Right lobe of liver (tissue), 6 donors: ENCODE results near the gene ADCY3. TPM values are rescaled to one million over a fixed set of nuclear protein-coding genes. Genes with fewer than 3 reads are reported as not detected.

ENCODE experiments used
- ATAC-seq, 4 donors: fragments of 200-7000 bp; cut with Tn5 transposase; one replicate each; pipeline ENCODE4 v1.9.1; 2020; ENCODE audit warnings: mild to moderate bottlenecking in 4 of 4, moderate library complexity in 4 of 4
- DNase-seq, 3 donors: peaks; one replicate each; pipeline ENCODE4 v3.0.0-alpha.2; 2020
- H3K27ac ChIP-seq, 3 donors: fragments of 200-600 bp; one replicate each; pipeline ENCODE4 v1.8.0; 2022
- H3K27me3 ChIP-seq, 2 donors: fragments of 200-600 bp; one replicate each; pipeline ENCODE4 v1.8.0; 2022
- H3K36me3 ChIP-seq, 4 donors: fragments of 200-600 bp; sonication (generic) in 1 of 4; one replicate each; pipeline versions ENCODE4 v1.5.1 to v1.8.0; 2017 to 2022; ENCODE audit warnings: control low read depth in 1 of 4
- H3K4me1 ChIP-seq, 4 donors: fragments of 200-600 bp; sonication (generic) in 1 of 4; one replicate each; pipeline versions ENCODE4 v1.5.1 to v1.8.0; 2017 to 2022; ENCODE audit warnings: control low read depth in 1 of 4
- H3K4me3 ChIP-seq, 3 donors: fragments of 200-600 bp; one replicate each; pipeline ENCODE4 v1.8.0; 2022
- H3K9me3 ChIP-seq, 4 donors: fragments of 200-600 bp; sonication (generic) in 1 of 4; one replicate each; pipeline versions ENCODE4 v1.5.1 to v1.8.0; 2017 to 2022; ENCODE audit warnings: control low read depth in 1 of 4
- CTCF ChIP-seq, 4 donors: fragments of 200-600 bp in 3 of 4; fragments of 450-650 bp in 1 of 4; IDR thresholded peaks; one replicate each; pipeline versions ENCODE4 v1.5.1 to v1.8.0; 2016 to 2022; ENCODE audit warnings: antibody characterized with exemption in 4 of 4, mild to moderate bottlenecking in 2 of 4
- POLR2A ChIP-seq: fragments of 450-650 bp; IDR thresholded peaks from one replicate; pipeline ENCODE4 v1.6.1; 2017; ENCODE audit warnings: antibody characterized with exemption, mild to moderate bottlenecking
- WGBS: methylation state at CpG from one replicate; pipeline ENCODE4 v1.1.6; 2018; ENCODE audit warnings: low coverage, low lambda C conversion rate; ENCODE audit not compliant: insufficient coverage; ENCODE audit errors: missing lambda C conversion rate; 5-methylcytosine and 5-hydroxymethylcytosine counted together
- intact Hi-C, 2 donors: fragments of 100-400 bp; cut with DNase I; formaldehyde crosslinking; loops; one replicate each; pipeline versions ENCODE4 v1.11.2 to v1.14.1; 2022
- total RNA-seq, 6 experiments: library from RNA; depleted of rRNA in 2 of 6; stranded (reverse); fragments of >200 nt in 2 of 6; fragmentation: NEBNext Ultra II Directional in 3 of 6; extraction: Animal tissue kit (Norgen Biotek cat#: 25700) in 3 of 6; gene quantifications; one replicate each; pipeline versions ENCODE4 v1.1.0 to v1.2.4, GENCODE V29; 2016 to 2023
- donor health status: DM: no; HTN: yes; CAD: no.
- donor health status: DM: no; HTN: no; CAD: no.
- donor health status: DM: no; HTN: no; CAD: no.
- donor health status: DM: no; HTN: yes; CAD: no.
- donor health status: DM: no; HTN: yes; CAD: no.

Gene ADCY3
- total RNA-seq, 6 experiments from 2014 or later, result 2.2 to 7.0 (median 5.6) TPM

GRCh38 chr2:24824071-24824588, 95.9 kb downstream of the ADCY3 start:
- Histone ChIP-seq H3K9me3 (no peaks in the 10 kb centered on the region), H3K27me3 (no peaks in the 10 kb centered on the region), H3K4me1 (peaks cover 0 to 4% (median 0%) of the 10 kb centered on the region in 4 donors), H3K4me3 (no peak overlapping the region), H3K27ac (no peak overlapping the region), H3K36me3 (no peaks in the 10 kb centered on the region)
- 97% methylated on average over 12 of the region's 14 CpGs for WGBS
- ATAC-seq (no peak), DNase-seq (peak in 1 of 3 donors; percentile 29)
- intact Hi-C loops, result loop anchor here in 1 of 2 donors (10.0 kb wide), 1 partner anchor 419 kb away; no protein-coding TSS in a partner anchor
- TF ChIP-seq POLR2A (no peak), CTCF (IDR thresholded peaks at IDR 0.05) (no peak)

DNA sequence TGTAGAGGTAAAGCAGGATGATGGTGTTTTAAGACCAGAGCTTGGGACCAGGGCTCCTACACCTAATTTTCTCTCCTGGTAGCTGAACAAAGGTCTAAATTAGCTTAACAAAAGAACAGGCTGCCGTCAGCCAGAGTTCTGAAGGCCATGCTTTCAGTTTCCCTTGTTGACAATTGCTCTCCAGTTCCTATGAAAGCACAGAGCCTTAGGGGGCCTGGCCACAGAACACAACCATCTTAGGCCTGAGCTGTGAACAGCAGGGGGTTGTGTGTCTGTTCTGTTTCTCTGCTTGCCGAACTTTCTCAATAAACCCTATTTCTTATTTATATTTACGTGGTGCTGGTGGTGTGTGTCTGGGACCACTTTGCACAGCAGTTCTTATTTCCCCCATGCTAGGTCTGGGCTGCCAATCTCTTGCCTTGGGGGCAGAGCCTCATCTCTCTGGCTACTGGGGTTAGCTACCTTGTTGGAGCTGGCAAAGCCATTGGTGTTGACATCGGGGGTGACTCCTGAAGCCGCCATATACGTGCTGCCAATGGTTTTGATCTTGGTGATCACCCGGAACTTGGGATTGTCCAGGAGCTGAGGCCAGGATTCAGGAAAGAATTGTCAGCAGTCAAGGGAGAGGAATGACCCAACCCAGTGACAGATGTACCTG, 97.9 kb downstream of the ADCY3 start:
- H3K4me3 ChIP-seq, result no peak overlapping the region
- H3K4me1 ChIP-seq, result peaks cover 0 to 6% (median 0%) of the 10 kb centered on the region in 4 donors
- no peaks in the 10 kb centered on the region for H3K9me3 ChIP-seq
- no peaks in the 10 kb centered on the region for H3K27me3 ChIP-seq
- WGBS, result 76% methylated on average over 2 of the region's 7 CpGs
- no peaks in the 10 kb centered on the region for H3K36me3 ChIP-seq
- no peak overlapping the region for H3K27ac ChIP-seq
- TF ChIP-seq POLR2A, result no peak
- TF ChIP-seq CTCF (IDR thresholded peaks at IDR 0.05), result no peak
- ATAC-seq, result no peak
- intact Hi-C loops, result loop anchor here in 1 of 2 donors (10.0 kb wide), 1 partner anchor 417 kb away; no protein-coding TSS in a partner anchor
- DNase-seq, result peak in 1 of 3 donors; percentile 17

DNA sequence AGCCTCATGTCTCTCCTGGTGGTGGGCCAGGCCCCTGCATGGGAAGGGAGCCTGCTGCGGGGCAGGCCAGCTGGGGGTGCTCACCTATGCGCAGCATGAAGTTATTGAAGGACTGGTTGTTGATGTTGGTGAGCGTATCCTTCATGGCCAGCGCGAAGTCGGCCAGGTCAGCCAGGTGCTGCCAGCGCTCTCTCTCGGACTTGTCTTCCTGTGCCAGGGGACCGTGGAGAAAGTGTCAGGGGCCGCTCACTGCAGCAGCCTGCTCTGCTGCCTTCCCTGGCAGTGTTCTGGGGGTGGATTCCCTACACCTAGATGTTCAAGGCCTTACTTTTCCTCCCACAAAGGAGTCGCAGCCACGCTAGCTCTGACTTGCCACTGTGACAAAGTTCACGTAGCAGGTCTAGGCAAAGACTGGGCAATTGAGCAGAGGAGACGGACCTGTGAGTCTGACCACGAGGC, 98.6 kb downstream of the ADCY3 start:
- no peak for TF ChIP-seq POLR2A
- TF ChIP-seq CTCF (IDR thresholded peaks at IDR 0.05), result no peak
- H3K27me3 ChIP-seq, result no peaks in the 10 kb centered on the region
- DNase-seq, result peak in 1 of 3 donors; percentile 18
- peaks cover 0 to 6% (median 0%) of the 10 kb centered on the region in 4 donors for H3K4me1 ChIP-seq
- H3K27ac ChIP-seq, result no peak overlapping the region
- WGBS, result 85% methylated on average over 8 of the region's 15 CpGs
- intact Hi-C loops, result loop anchor here in 1 of 2 donors (10.0 kb wide), 1 partner anchor 417 kb away; no protein-coding TSS in a partner anchor
- no peak for ATAC-seq
- no peaks in the 10 kb centered on the region for H3K9me3 ChIP-seq
- H3K36me3 ChIP-seq, result no peaks in the 10 kb centered on the region
- H3K4me3 ChIP-seq, result no peak overlapping the region

DNA sequence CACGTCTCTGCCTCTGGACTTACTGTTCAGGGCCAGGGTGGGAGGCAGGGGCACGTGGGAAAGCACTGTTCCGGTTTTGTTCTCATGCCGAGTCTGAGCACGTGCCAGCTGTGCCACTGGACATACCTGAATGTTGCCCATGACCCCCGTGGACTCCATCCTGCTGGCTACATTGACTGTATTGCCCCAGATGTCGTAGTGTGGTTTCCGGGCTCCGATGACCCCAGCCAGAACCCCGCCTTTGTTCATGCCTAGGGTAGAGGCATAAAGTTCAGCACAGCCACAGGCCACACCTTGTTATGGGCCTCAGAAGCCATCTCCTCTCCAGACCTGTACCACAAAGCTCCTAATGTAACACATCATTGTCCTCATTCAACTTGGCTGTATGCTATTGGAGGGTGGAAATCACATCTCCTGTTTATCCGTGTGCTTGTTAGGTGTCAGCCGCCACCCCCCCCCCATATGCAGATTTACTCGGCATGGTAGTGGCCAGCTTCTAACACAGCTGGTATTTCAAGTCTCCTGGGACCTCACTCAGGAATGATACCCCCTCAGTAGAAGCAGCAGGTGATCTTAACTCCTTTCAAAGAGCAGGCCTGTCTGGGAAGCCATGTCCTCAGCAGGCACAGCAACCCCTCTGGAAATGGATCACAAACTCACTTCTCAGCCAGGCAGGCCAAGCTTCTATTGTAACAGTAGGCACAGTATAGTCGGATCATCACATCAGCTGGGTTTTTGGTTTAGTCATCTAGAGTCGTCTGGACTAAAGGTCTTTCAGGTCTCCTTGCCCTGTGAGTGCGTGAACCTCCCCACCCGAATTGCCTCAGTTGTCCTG, 99.2 kb downstream of the ADCY3 start:
- intact Hi-C loops, result loop anchor here in 1 of 2 donors (10.0 kb wide), 1 partner anchor 416 kb away; no protein-coding TSS in a partner anchor
- ATAC-seq (no peak), DNase-seq (no peak)
- Histone ChIP-seq H3K36me3 (no peaks in the 10 kb centered on the region), H3K4me1 (peaks cover 0 to 6% (median 0%) of the 10 kb centered on the region in 4 donors), H3K9me3 (no peaks in the 10 kb centered on the region), H3K4me3 (no peak overlapping the region), H3K27ac (no peak overlapping the region), H3K27me3 (no peaks in the 10 kb centered on the region)
- TF ChIP-seq CTCF (IDR thresholded peaks at IDR 0.05), result no peak
- no peak for TF ChIP-seq POLR2A
- WGBS, result 81% methylated on average over 7 of the region's 17 CpGs
